Testis (tissue), 3 donors: ENCODE measurements around the gene GRID1. TPM values are rescaled to one million over a fixed set of nuclear protein-coding genes. Genes with fewer than 3 reads are reported as not detected.

Source experiments
- DNase-seq: peaks from one replicate; pipeline ENCODE4 v3.0.0-alpha.2; 2019
- H3K27ac ChIP-seq, 2 donors: fragments of 200-600 bp; sonication (generic); one replicate each; pipeline ENCODE4 v1.5.1; 2019
- H3K27me3 ChIP-seq: fragments of 200-600 bp; sonication (generic); one replicate; pipeline ENCODE4 v1.5.1; 2019
- H3K36me3 ChIP-seq: fragments of 200-600 bp; sonication (generic); one replicate; pipeline ENCODE4 v1.5.1; 2017; ENCODE audit warnings: low read depth; ENCODE audit errors: missing control alignments
- H3K4me1 ChIP-seq: fragments of 200-600 bp; sonication (generic); one replicate; pipeline ENCODE4 v1.5.1; 2019
- H3K4me3 ChIP-seq, 2 donors: fragments of 200-600 bp; sonication (generic); one replicate each; pipeline ENCODE4 v1.5.1; 2017 to 2019
- H3K9me3 ChIP-seq: fragments of 200-600 bp; sonication (generic); one replicate; pipeline ENCODE4 v1.5.1; 2017
- POLR2A ChIP-seq: fragments of 450-650 bp; IDR thresholded peaks from one replicate; pipeline ENCODE4 v1.6.1; 2017; ENCODE audit warnings: antibody characterized with exemption, mild to moderate bottlenecking, moderate library complexity
- WGBS, 2 donors: methylation state at CpG; one replicate each; pipeline ENCODE4 v1.1.5; 2018; 5-methylcytosine and 5-hydroxymethylcytosine counted together
- intact Hi-C: fragments of 100-400 bp; cut with DNase I; formaldehyde crosslinking; loops from one replicate; pipeline ENCODE4 v1.15.1; 2023; ENCODE audit warnings: low total_unique reads
- polyA plus RNA-seq: library from polyadenylated mRNA; stranded (reverse); fragments of 350-450 nt; fragmentation: Illumina TruSeq; extraction: RNeasy Lipid Tissue Mini Kit (QIAGEN cat#74804); gene quantifications from one replicate; pipeline ENCODE4 v1.2.3, GENCODE V29; 2014; ENCODE audit warnings: low read depth, low replicate concordance; ENCODE audit not compliant: insufficient read depth
- total RNA-seq, 2 donors: library from RNA; depleted of rRNA; stranded (reverse); fragments of >200 nt; gene quantifications; one replicate each; pipeline ENCODE4 v1.2.3, GENCODE V29; 2016
- TF ChIP-seq, protein P1 (sequence below), 3 experiments: fragments of 450-650 bp in 2 of 3; fragments of 200-600 bp in 1 of 3; sonication (generic) in 1 of 3; IDR thresholded peaks; one replicate each; pipeline ENCODE4 v1.5.1; 2016 to 2019; ENCODE audit warnings: antibody characterized with exemption in 3 of 3, mild to moderate bottlenecking in 2 of 3, moderate library complexity in 1 of 3

Gene GRID1
- total and polyA plus RNA-seq, 3 donors from 2014 or later = 7.4 to 16.7 (median 8.1) TPM

DNA sequence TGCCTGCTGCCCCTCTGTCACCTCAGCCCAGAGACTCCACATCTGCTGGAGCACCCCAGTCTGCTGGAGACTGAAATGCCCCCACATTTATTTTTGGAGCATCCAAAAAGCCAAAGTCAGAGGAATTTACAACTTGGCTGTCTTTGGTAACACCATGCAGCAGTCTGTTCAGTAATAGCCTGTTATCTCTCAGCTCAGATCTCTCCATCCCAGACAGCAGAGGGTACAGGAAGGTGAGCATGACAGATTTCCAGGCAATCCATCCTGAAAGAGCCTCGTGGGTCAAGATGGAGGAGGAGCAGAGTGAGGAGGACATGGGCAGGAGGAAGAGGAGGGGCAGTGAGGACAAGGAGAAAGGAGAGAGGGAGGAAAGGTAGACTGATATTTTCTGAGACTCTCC lies 55.9 kb downstream of the GRID1 start:
- intact Hi-C loops = no loop called here
- Histone ChIP-seq H3K4me3 (no peak overlapping the region), H3K27ac (no peak overlapping the region), H3K36me3 (no peaks in the 10 kb centered on the region), H3K27me3 (no peaks in the 10 kb centered on the region), H3K9me3 (no peaks in the 10 kb centered on the region), H3K4me1 (no peaks in the 10 kb centered on the region)
- no peak for DNase-seq
- TF ChIP-seq, protein P1, sequence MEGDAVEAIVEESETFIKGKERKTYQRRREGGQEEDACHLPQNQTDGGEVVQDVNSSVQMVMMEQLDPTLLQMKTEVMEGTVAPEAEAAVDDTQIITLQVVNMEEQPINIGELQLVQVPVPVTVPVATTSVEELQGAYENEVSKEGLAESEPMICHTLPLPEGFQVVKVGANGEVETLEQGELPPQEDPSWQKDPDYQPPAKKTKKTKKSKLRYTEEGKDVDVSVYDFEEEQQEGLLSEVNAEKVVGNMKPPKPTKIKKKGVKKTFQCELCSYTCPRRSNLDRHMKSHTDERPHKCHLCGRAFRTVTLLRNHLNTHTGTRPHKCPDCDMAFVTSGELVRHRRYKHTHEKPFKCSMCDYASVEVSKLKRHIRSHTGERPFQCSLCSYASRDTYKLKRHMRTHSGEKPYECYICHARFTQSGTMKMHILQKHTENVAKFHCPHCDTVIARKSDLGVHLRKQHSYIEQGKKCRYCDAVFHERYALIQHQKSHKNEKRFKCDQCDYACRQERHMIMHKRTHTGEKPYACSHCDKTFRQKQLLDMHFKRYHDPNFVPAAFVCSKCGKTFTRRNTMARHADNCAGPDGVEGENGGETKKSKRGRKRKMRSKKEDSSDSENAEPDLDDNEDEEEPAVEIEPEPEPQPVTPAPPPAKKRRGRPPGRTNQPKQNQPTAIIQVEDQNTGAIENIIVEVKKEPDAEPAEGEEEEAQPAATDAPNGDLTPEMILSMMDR (IDR thresholded peaks at IDR 0.05) = no peak
- no peak for TF ChIP-seq POLR2A
- 30 to 56% methylated on average over 1 of the region's 1 CpG for WGBS, 2 donors

DNA sequence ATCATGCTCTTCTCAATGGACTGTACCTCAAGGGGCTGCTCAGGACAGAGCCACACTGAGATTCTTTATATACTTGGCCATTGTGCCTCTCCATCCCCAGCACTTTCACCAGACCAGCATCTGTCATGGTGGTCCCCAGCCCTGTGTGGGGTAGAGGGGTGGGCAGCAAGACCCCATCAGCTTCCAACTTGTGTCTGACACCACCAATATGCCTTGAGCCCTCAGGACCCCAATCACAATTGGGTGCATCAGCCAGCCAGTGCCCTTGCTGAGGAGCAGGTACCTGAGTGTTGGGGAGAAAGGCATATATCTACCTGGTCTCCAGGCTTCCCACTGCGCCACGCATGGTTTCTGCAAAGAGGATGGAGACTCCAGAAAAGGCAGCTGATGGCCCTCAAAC lies 56.3 kb downstream of the GRID1 start:
- 96 to 100% methylated on average over 2 of the region's 2 CpGs for WGBS, 2 donors
- TF ChIP-seq POLR2A = no peak
- TF ChIP-seq, protein P1 (IDR thresholded peaks at IDR 0.05) = no peak
- H3K4me1 ChIP-seq = no peaks in the 10 kb centered on the region
- H3K27ac ChIP-seq = no peak overlapping the region
- no peaks in the 10 kb centered on the region for H3K27me3 ChIP-seq
- H3K9me3 ChIP-seq = no peaks in the 10 kb centered on the region
- intact Hi-C loops = no loop called here
- no peak overlapping the region for H3K4me3 ChIP-seq
- no peak for DNase-seq
- no peaks in the 10 kb centered on the region for H3K36me3 ChIP-seq

DNA sequence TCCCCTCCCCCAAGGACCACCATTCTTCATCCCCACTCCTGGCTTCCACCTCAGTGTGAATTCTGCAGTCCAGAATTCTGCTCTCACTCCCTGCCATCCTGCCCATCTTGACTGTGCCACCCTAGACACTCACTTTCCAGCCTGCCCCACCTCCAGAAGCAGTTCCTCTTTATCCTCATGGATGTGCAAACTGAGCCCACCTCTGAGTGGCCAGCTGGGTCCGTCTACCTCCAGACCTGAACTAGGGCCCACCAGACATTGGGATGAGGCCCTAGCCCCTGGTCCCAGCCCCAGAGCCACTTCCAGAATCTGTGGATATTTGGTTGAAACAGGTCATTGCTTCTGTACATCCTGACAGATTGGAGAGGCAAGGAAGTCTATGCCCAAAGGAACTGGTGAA lies 58.5 kb downstream of the GRID1 start:
- no peaks in the 10 kb centered on the region for H3K9me3 ChIP-seq
- no peak for TF ChIP-seq POLR2A
- TF ChIP-seq, protein P1 (IDR thresholded peaks at IDR 0.05) = no peak
- DNase-seq = no peak
- WGBS, 2 donors = 60 to 61% methylated on average over 1 of the region's 1 CpG
- H3K4me3 ChIP-seq = no peak overlapping the region
- H3K4me1 ChIP-seq = no peaks in the 10 kb centered on the region
- H3K36me3 ChIP-seq = no peaks in the 10 kb centered on the region
- H3K27ac ChIP-seq = no peak overlapping the region
- intact Hi-C loops = no loop called here
- no peaks in the 10 kb centered on the region for H3K27me3 ChIP-seq

DNA sequence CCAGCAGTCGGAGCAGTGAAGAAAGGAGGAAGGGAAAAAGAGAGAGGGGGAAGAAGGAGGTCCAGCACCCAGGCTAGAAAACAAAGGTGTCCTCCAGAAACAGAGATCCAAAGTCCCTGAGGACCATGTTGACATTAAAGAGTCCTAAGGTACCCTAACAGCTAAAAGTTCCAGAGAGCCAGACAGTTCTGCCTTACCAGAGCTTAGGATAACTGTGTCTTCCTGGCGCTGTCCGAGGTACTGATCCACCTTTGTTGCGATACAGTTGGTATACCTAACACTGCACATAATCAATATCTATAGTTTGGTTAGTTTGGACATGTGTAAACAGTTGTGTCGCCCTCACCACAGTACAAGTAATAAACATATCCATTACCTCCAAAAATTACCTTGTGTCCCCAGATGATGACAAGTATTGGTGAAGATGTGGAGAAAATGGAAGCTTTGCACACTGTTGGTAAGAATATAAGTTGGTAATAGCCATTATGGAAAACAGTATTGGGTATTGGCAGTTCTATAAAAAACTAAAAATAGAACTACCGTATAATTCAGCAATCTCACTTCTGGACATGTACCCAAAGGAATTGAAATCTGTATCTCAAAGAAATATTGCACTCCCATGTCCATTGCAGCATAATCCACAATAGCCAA lies 59.8 kb downstream of the GRID1 start:
- Histone ChIP-seq H3K9me3 (no peaks in the 10 kb centered on the region), H3K27me3 (no peaks in the 10 kb centered on the region), H3K4me1 (no peaks in the 10 kb centered on the region), H3K36me3 (no peaks in the 10 kb centered on the region), H3K4me3 (no peak overlapping the region), H3K27ac (no peak overlapping the region)
- WGBS, 2 donors = 42 to 47% methylated on average over 6 of the region's 6 CpGs
- peak; percentile 33 for DNase-seq
- TF ChIP-seq, protein P1 (IDR thresholded peaks at IDR 0.05) = no peak
- TF ChIP-seq POLR2A = no peak
- intact Hi-C loops = no loop called here

DNA sequence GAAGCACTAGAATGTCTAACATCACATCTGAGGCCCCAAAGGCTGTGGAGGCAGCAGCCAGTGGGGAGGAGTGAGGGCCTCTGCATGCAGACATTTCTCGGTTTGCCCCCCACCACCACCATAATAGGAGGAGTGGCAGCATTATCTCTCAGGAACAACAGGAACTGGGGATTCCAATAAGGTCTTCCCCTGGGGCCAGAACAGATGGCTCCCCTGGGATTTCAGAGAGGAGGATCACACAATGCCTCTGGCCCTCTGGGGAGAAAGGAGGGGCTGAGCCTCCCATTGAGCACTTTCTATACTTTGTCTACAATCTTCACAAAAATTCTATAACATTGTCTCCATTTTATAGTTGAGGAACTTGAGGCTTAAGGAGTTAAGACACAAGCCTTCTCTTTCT lies 61.1 kb downstream of the GRID1 start:
- no peak for DNase-seq
- no peak overlapping the region for H3K27ac ChIP-seq
- no peak for TF ChIP-seq POLR2A
- TF ChIP-seq, protein P1 (IDR thresholded peaks at IDR 0.05) = no peak
- no peaks in the 10 kb centered on the region for H3K9me3 ChIP-seq
- intact Hi-C loops = no loop called here
- H3K4me3 ChIP-seq = no peak overlapping the region
- no peaks in the 10 kb centered on the region for H3K27me3 ChIP-seq
- no peaks in the 10 kb centered on the region for H3K36me3 ChIP-seq
- H3K4me1 ChIP-seq = no peaks in the 10 kb centered on the region
- 86 to 100% methylated on average over 1 of the region's 1 CpG for WGBS, 2 donors
